GM23338 (cell line): Measurements from ENCODE around the gene ZBP1. TPM values are rescaled to one million over a fixed set of nuclear protein-coding genes. Genes with fewer than 3 reads are reported as not detected.

ENCODE experiments used
- ATAC-seq: fragments of 200-7000 bp; cut with Tn5 transposase; 3 replicates; pipeline ENCODE4 v1.9.1; 2020
- DNase-seq: peaks from one replicate; pipeline ENCODE4 v3.0.0-alpha.2; 2015; ENCODE audit warnings: low spot score
- H2AFZ ChIP-seq: fragments of 200-600 bp; sonication (generic); 2 replicates; pipeline ENCODE4 v1.8.0; 2016; ENCODE audit warnings: antibody characterized with exemption, mild to moderate bottlenecking, moderate library complexity
- H3F3A ChIP-seq: fragments of 200-600 bp; sonication (generic); replicated peaks from 2 replicates; pipeline ENCODE4 v1.8.0; 2017; ENCODE audit warnings: antibody characterized with exemption, mixed run types, low read depth
- H3K27ac ChIP-seq: fragments of 200-600 bp; sonication (generic); 2 replicates; pipeline ENCODE4 v1.6.1; 2016; ENCODE audit warnings: low read depth
- H3K27me3 ChIP-seq: fragments of 200-600 bp; sonication (generic); 2 replicates; pipeline ENCODE4 v1.8.0; 2016; ENCODE audit warnings: mild to moderate bottlenecking, mixed run types, moderate library complexity; ENCODE audit not compliant: insufficient read depth
- H3K36me3 ChIP-seq: fragments of 200-600 bp; sonication (generic); 2 replicates; pipeline ENCODE4 v1.8.0; 2016; ENCODE audit warnings: mild to moderate bottlenecking; ENCODE audit not compliant: insufficient read depth
- H3K4me1 ChIP-seq: fragments of 200-600 bp; sonication (generic); 2 replicates; pipeline ENCODE4 v1.8.0; 2016; ENCODE audit warnings: mild to moderate bottlenecking, moderate library complexity; ENCODE audit not compliant: insufficient read depth
- H3K4me2 ChIP-seq: fragments of 200-600 bp; sonication (generic); 2 replicates; pipeline ENCODE4 v1.7.1; 2017; ENCODE audit warnings: mixed run types
- H3K4me3 ChIP-seq: fragments of 200-600 bp; sonication (generic); 2 replicates; pipeline ENCODE4 v1.6.1; 2016; ENCODE audit warnings: mixed run types
- H3K79me2 ChIP-seq: fragments of 200-600 bp; sonication (generic); replicated peaks from 2 replicates; pipeline ENCODE4 v1.8.0; 2017; ENCODE audit warnings: mild to moderate bottlenecking; ENCODE audit not compliant: insufficient read depth
- H3K9me2 ChIP-seq: fragments of 200-600 bp; sonication (generic); 2 replicates; pipeline ENCODE4 v1.8.0; 2017; ENCODE audit not compliant: insufficient read depth
- H4K20me1 ChIP-seq: fragments of 200-600 bp; sonication (generic); replicated peaks from 2 replicates; pipeline ENCODE4 v1.8.0; 2017; ENCODE audit warnings: mild to moderate bottlenecking; ENCODE audit not compliant: insufficient read depth
- H3K27ac Mint-ChIP-seq: 2 replicates; pipeline ENCODE4 v1.8.0; 2020; ENCODE audit warnings: inconsistent platforms, mild to moderate bottlenecking, moderate library complexity, mixed read lengths
- H3K27me3 Mint-ChIP-seq: 3 replicates; pipeline ENCODE4 v1.8.0; 2022; ENCODE audit warnings: low read depth, mild to moderate bottlenecking, moderate library complexity, mixed read lengths, inconsistent platforms; ENCODE audit not compliant: insufficient read depth, poor library complexity
- H3K36me3 Mint-ChIP-seq: 3 replicates; pipeline ENCODE4 v1.8.0; 2021; ENCODE audit warnings: low read depth, mild to moderate bottlenecking, inconsistent platforms, moderate library complexity, mixed read lengths
- H3K4me1 Mint-ChIP-seq: 3 replicates; pipeline ENCODE4 v1.8.0; 2020; ENCODE audit warnings: mild to moderate bottlenecking, inconsistent platforms, mixed read lengths
- H3K4me3 Mint-ChIP-seq: 3 replicates; pipeline ENCODE4 v1.8.0; 2021; ENCODE audit warnings: moderate library complexity, mild to moderate bottlenecking, inconsistent platforms, mixed read lengths
- H3K9me3 Mint-ChIP-seq: 3 replicates; pipeline ENCODE4 v1.8.0; 2020; ENCODE audit warnings: moderate library complexity, mild to moderate bottlenecking, inconsistent platforms, mixed read lengths
- CTCF ChIP-seq, 2 experiments: fragments of 200-600 bp in 1 of 2; sonication (generic) in 1 of 2; conservative IDR thresholded peaks; 2 replicates each; pipeline versions ENCODE4 v1.5.1 to v1.6.1; 2016 to 2017; ENCODE audit warnings: antibody characterized with exemption in 2 of 2, low read depth in 2 of 2, mild to moderate bottlenecking in 2 of 2, moderate library complexity in 1 of 2
- EZH2phosphoT487 ChIP-seq: fragments of 200-600 bp; sonication (generic); IDR thresholded peaks from one replicate; pipeline ENCODE4 v1.8.1; 2018; ENCODE audit warnings: antibody characterized with exemption; ENCODE audit not compliant: unreplicated experiment
- JUNB ChIP-seq: IDR thresholded peaks from one replicate; pipeline ENCODE4 v1.6.1; 2016; ENCODE audit warnings: antibody characterized with exemption; ENCODE audit not compliant: unreplicated experiment
- NANOG ChIP-seq: IDR thresholded peaks from 2 replicates; pipeline ENCODE4 v1.6.1; 2016; ENCODE audit warnings: antibody characterized with exemption, borderline replicate concordance
- POLR2AphosphoS5 ChIP-seq: IDR thresholded peaks from 2 replicates; pipeline ENCODE4 v1.6.1; 2016; ENCODE audit warnings: antibody characterized with exemption, low read depth
- REST ChIP-seq: IDR thresholded peaks from one replicate; pipeline ENCODE4 v1.6.1; 2018; ENCODE audit warnings: antibody characterized with exemption; ENCODE audit not compliant: unreplicated experiment
- STAT1 ChIP-seq: IDR thresholded peaks from one replicate; pipeline ENCODE4 v1.6.1; 2016; ENCODE audit warnings: antibody characterized with exemption; ENCODE audit not compliant: unreplicated experiment
- ZNF331 ChIP-seq: fragments of 250-450 bp; sonication (Bioruptor Pico); IDR thresholded peaks from 2 replicates; pipeline ENCODE4 v1.5.0; 2020; ENCODE audit warnings: low read depth, mild to moderate bottlenecking, moderate library complexity
- polyA plus RNA-seq: library from polyadenylated mRNA; unstranded; fragments of >200 nt; fragmentation: Nextera tagmentation; extraction: Ambion mirVana; gene quantifications from 2 replicates; pipeline ENCODE4 v1.2.1, GENCODE V29; 2016
- total RNA-seq: library from RNA; depleted of rRNA; stranded (reverse); fragments of >200 nt; shearing (Covaris generic); gene quantifications from 2 replicates; pipeline ENCODE4 v1.2.3, GENCODE V29; 2014

ZBP1 gene
- total and polyA plus RNA-seq, 2 experiments from 2014 or later = not detected

GRCh38 chr20:57576617-57577550 lies 43.3 kb downstream of the ZBP1 start:
- Mint-ChIP-seq H3K4me3 (no peak overlapping the region), H3K4me1 (peaks cover 23% of the 10 kb centered on the region), H3K27me3 (peaks cover 10% of the 10 kb centered on the region), H3K27ac (no peak overlapping the region), H3K36me3 (no peaks in the 10 kb centered on the region), H3K9me3 (no peaks in the 10 kb centered on the region)
- 0 out of 2 replicates have a peak, but pooled peaks cover 10% of the 10 kb centered on the region for H3K9me2 ChIP-seq
- H2AFZ ChIP-seq = no peak overlapping the region
- no peaks in the 10 kb centered on the region for H3F3A ChIP-seq
- TF ChIP-seq STAT1 = no peak
- TF ChIP-seq JUNB = no peak
- TF ChIP-seq ZNF331 (CRISPR knock-in tag) = no peak
- TF ChIP-seq REST = no peak
- no peak for TF ChIP-seq EZH2phosphoT487
- no peak for TF ChIP-seq CTCF (conservative IDR thresholded peaks at IDR 0.05; ENCODE audit: low read depth in 2 of 2)
- TF ChIP-seq POLR2AphosphoS5 = no peak
- TF ChIP-seq NANOG = no peak
- H3K27me3 ChIP-seq = no peaks in the 10 kb centered on the region
- peaks cover 6% of the 10 kb centered on the region for H3K4me1 ChIP-seq
- H4K20me1 ChIP-seq = no peaks in the 10 kb centered on the region
- DNase-seq (no peak), ATAC-seq (no peak)
- no peaks in the 10 kb centered on the region for H3K36me3 ChIP-seq
- H3K4me2 ChIP-seq = no peak overlapping the region
- no peak overlapping the region for H3K4me3 ChIP-seq
- H3K27ac ChIP-seq = no peak overlapping the region
- no peaks in the 10 kb centered on the region for H3K79me2 ChIP-seq

- Histone ChIP-seq H3K79me2 (no peaks in the 10 kb centered on the region), H3K4me2 (no peak overlapping the region), H3K4me1 (peaks cover 6% of the 10 kb centered on the region), H4K20me1 (no peaks in the 10 kb centered on the region), H2AFZ (no peak overlapping the region), H3F3A (no peaks in the 10 kb centered on the region), H3K9me2 (0 out of 2 replicates have a peak, but pooled peaks cover 10% of the 10 kb centered on the region), H3K4me3 (no peak overlapping the region), H3K36me3 (no peaks in the 10 kb centered on the region), H3K27ac (no peak overlapping the region), H3K27me3 (no peaks in the 10 kb centered on the region)
- peaks cover 23% of the 10 kb centered on the region for H3K4me1 Mint-ChIP-seq
- no peaks in the 10 kb centered on the region for H3K36me3 Mint-ChIP-seq
- DNase-seq (no peak), ATAC-seq (no peak)
- no peak overlapping the region for H3K4me3 Mint-ChIP-seq
- H3K9me3 Mint-ChIP-seq = no peaks in the 10 kb centered on the region
- peaks cover 7% of the 10 kb centered on the region for H3K27me3 Mint-ChIP-seq
- TF ChIP-seq NANOG = no peak
- H3K27ac Mint-ChIP-seq = no peak overlapping the region
Observed at GRCh38 chr20:57576002-57576401, 44.2 kb downstream of the ZBP1 start.
